ENCODE results near the gene LRRC27. TPM values are rescaled to one million over a fixed set of nuclear protein-coding genes. Genes with fewer than 3 reads are reported as not detected.

The LRRC27 gene
- polyA plus RNA-seq, 1 donor = 33.8 TPM

- DNase-seq = no peak
Observed at GRCh38 chr10:132401401-132402118, 69.6 kb downstream of the LRRC27 start.

- DNase-seq = no peak
Observed at GRCh38 chr10:132402781-132403241, 70.8 kb downstream of the LRRC27 start.

- DNase-seq = no peak
Observed at GRCh38 chr10:132403511-132404168, 71.6 kb downstream of the LRRC27 start.

GRCh38 chr10:132404169-132404880, 72.3 kb downstream of the LRRC27 start:
- DNase-seq = no peak

GRCh38 chr10:132404911-132405462, 73.0 kb downstream of the LRRC27 start:
- no peak for DNase-seq

GRCh38 chr10:132405463-132405991, 73.5 kb downstream of the LRRC27 start:
- DNase-seq = no peak

GRCh38 chr10:132406181-132406580, 74.2 kb downstream of the LRRC27 start:
- DNase-seq = no peak

- DNase-seq = no peak
Observed at GRCh38 chr10:132406750-132407149, 74.8 kb downstream of the LRRC27 start.

- DNase-seq = no peak
Observed at GRCh38 chr10:132407243-132407746, 75.3 kb downstream of the LRRC27 start.

GRCh38 chr10:132407846-132408278, 75.9 kb downstream of the LRRC27 start:
- DNase-seq = no peak

- DNase-seq = no peak
Observed at GRCh38 chr10:132408367-132408781, 76.4 kb downstream of the LRRC27 start.

- DNase-seq = no peak
Observed at GRCh38 chr10:132408823-132409666, 77.1 kb downstream of the LRRC27 start.

- DNase-seq = no peak
Observed at GRCh38 chr10:132409667-132410028, 77.7 kb downstream of the LRRC27 start.

- DNase-seq = no peak
Observed at GRCh38 chr10:132410056-132410778, 78.2 kb downstream of the LRRC27 start.

- no peak for DNase-seq
Observed at GRCh38 chr10:132410779-132411532, 79.0 kb downstream of the LRRC27 start.

GRCh38 chr10:132411561-132412253, 79.7 kb downstream of the LRRC27 start:
- no peak for DNase-seq

GRCh38 chr10:132412316-132413192, 80.6 kb downstream of the LRRC27 start:
- DNase-seq = no peak
